PC-9 (cell line): ENCODE data around the gene MPDU1. TPM values are rescaled to one million over a fixed set of nuclear protein-coding genes. Genes with fewer than 3 reads are reported as not detected.
A peak's percentile ranks its signal among the peaks of the same experiment; 100 is the strongest.

Experiments used
- BruUV-seq: library from RNA; stranded (reverse); fragments of 400-500 nt; replicated peaks from 2 replicates; lab custom pipeline; 2021; lab: Mats Ljungman, UMichigan
- CTCF ChIA-PET: fragments of 300-600 bp; sonication (Branson Sonifier 250); formaldehyde crosslinking; loops from one replicate; lab custom pipeline; 2022; ENCODE audit warnings: antibody characterized with exemption; lab: Charles Lee
- POLR2A ChIA-PET: fragments of 300-600 bp; sonication (Branson Sonifier 250); formaldehyde crosslinking; loops from one replicate; lab custom pipeline; 2022; ENCODE audit warnings: antibody characterized with exemption; ENCODE audit not compliant: unreplicated experiment; lab: Charles Lee
- DNase-seq, 2 experiments: peaks; one replicate each; pipeline versions ENCODE4 v3.0.0 to v3.0.0-alpha.2; 2015 to 2022; ENCODE audit warnings: mixed read lengths in 1 of 2
- H2AFZ ChIP-seq: fragments of 200-600 bp; sonication (generic); 2 replicates; pipeline ENCODE4 v1.8.1; 2017; ENCODE audit warnings: antibody characterized with exemption
- H3F3A ChIP-seq: fragments of 200-600 bp; sonication (generic); 2 replicates; pipeline ENCODE4 v1.8.1; 2017; ENCODE audit warnings: antibody characterized with exemption, mild to moderate bottlenecking, low read depth; ENCODE audit not compliant: insufficient read depth
- H3K27ac ChIP-seq: fragments of 200-600 bp; sonication (generic); 2 replicates; pipeline ENCODE4 v1.6.1; 2016; ENCODE audit warnings: mixed run types
- H3K27me3 ChIP-seq: fragments of 200-600 bp; sonication (generic); 2 replicates; pipeline ENCODE4 v1.6.1; 2016; ENCODE audit warnings: low read depth, mixed run types; ENCODE audit not compliant: insufficient read depth
- H3K36me3 ChIP-seq: fragments of 200-600 bp; sonication (generic); 2 replicates; pipeline ENCODE4 v1.6.1; 2016; ENCODE audit warnings: low read depth, mixed run types
- H3K4me1 ChIP-seq: fragments of 200-600 bp; sonication (generic); replicated peaks from 2 replicates; pipeline ENCODE4 v1.6.1; 2016; ENCODE audit warnings: mixed run types; ENCODE audit not compliant: insufficient read depth
- H3K4me2 ChIP-seq: fragments of 200-600 bp; sonication (generic); 2 replicates; pipeline ENCODE4 v1.6.1; 2017; ENCODE audit warnings: mixed run types
- H3K4me3 ChIP-seq: fragments of 200-600 bp; sonication (generic); 2 replicates; pipeline ENCODE4 v1.6.1; 2016; ENCODE audit warnings: mixed run types
- H3K79me2 ChIP-seq: fragments of 200-600 bp; sonication (generic); 2 replicates; pipeline ENCODE4 v1.6.1; 2017; ENCODE audit warnings: low read depth, mixed run types
- H3K9me2 ChIP-seq: fragments of 200-600 bp; sonication (generic); 2 replicates; pipeline ENCODE4 v1.8.1; 2017; ENCODE audit warnings: mild to moderate bottlenecking; ENCODE audit not compliant: insufficient read depth
- H3K9me3 ChIP-seq: fragments of 200-600 bp; sonication (generic); 2 replicates; pipeline ENCODE4 v1.8.1; 2016; ENCODE audit warnings: low read depth; ENCODE audit not compliant: insufficient read depth
- H4K20me1 ChIP-seq: fragments of 200-600 bp; sonication (generic); 2 replicates; pipeline ENCODE4 v1.8.1; 2017; ENCODE audit not compliant: insufficient read depth
- CTCF ChIP-seq: fragments of 200-600 bp; sonication (generic); conservative IDR thresholded peaks from 2 replicates; pipeline ENCODE4 v1.6.1; 2017; ENCODE audit warnings: mixed run types, antibody characterized with exemption, mild to moderate bottlenecking, moderate library complexity
- EZH2 ChIP-seq: fragments of 200-600 bp; sonication (generic); IDR thresholded peaks from 2 replicates; pipeline ENCODE4 v1.8.0; 2017; ENCODE audit warnings: antibody characterized with exemption, low read depth
- intact Hi-C: fragments of 100-400 bp; cut with micrococcal nuclease; formaldehyde crosslinking; loops from one replicate; pipeline ENCODE4 v1.10.0; 2022; ENCODE audit not compliant: unreplicated experiment
- total RNA-seq: library from RNA; stranded (reverse); gene quantifications from 2 replicates; pipeline ENCODE4 v1.2.3, GENCODE V29; 2021

Gene MPDU1
- total RNA-seq, 1 experiment from 2014 or later, result 44.2 TPM

DNA sequence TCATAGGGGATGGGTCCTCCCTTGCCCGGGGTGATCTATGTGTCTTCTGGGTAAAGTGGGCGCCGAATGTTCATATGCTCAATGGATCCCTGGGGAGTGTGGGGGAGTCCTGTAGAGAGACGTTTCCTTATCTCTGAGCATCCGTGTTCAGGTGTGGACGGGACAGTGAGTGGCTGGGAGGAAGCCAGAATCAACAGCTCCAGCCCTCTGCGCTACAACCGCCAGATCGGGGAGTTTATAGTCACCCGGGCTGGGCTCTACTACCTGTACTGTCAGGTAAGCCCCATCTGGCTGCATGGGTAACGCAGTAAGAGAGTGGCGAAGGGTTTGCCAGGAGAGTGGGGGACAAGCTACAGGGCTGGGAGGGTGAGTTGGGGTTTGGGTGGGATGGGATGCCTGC is 27.0 kb upstream of the MPDU1 start:
- Histone ChIP-seq H3K27me3 (no peaks in the 10 kb centered on the region), H3K4me1 (peaks cover 9% of the 10 kb centered on the region), H3K36me3 (no peaks in the 10 kb centered on the region), H4K20me1 (no peaks in the 10 kb centered on the region), H3K9me3 (no peaks in the 10 kb centered on the region), H3K79me2 (no peaks in the 10 kb centered on the region), H3F3A (no peaks in the 10 kb centered on the region), H3K4me3 (no peak overlapping the region), H3K4me2 (no peak overlapping the region), H3K9me2 (no peaks in the 10 kb centered on the region), H3K27ac (no peak overlapping the region), H2AFZ (no peak overlapping the region)
- CTCF ChIA-PET, result interaction anchor here (1.4 kb wide), 1 partner anchor 42 kb away, joined by 3 read pairs; no protein-coding TSS in a partner anchor
- POLR2A ChIA-PET, result no interaction called here
- TF ChIP-seq CTCF (no peak), EZH2 (no peak)
- intact Hi-C loops, result no loop called here
- DNase-seq, result no peak
- BruUV-seq, result no TSS peak

- no peaks in the 10 kb centered on the region for H3K36me3 ChIP-seq
- no peak overlapping the region for H3K27ac ChIP-seq
- CTCF ChIA-PET, result interaction anchor here (1.4 kb wide), 1 partner anchor 43 kb away, joined by 3 read pairs; no protein-coding TSS in a partner anchor
- POLR2A ChIA-PET, result interaction anchor here (0.7 to 1.5 kb wide), 2 partner anchors 59 to 122 kb away, joined by 4 to 11 read pairs; no protein-coding TSS in a partner anchor
- H2AFZ ChIP-seq, result no peak overlapping the region
- H3K27me3 ChIP-seq, result no peaks in the 10 kb centered on the region
- TF ChIP-seq EZH2 (no peak), CTCF (no peak)
- H3K4me2 ChIP-seq, result peak overlapping the region; percentile 87
- no peaks in the 10 kb centered on the region for H3F3A ChIP-seq
- peaks cover 9% of the 10 kb centered on the region for H3K4me1 ChIP-seq
- H3K9me3 ChIP-seq, result no peaks in the 10 kb centered on the region
- H4K20me1 ChIP-seq, result no peaks in the 10 kb centered on the region
- no peak overlapping the region for H3K4me3 ChIP-seq
- peaks cover 2% of the 10 kb centered on the region for H3K79me2 ChIP-seq
- BruUV-seq, result no TSS peak
- no peak for DNase-seq
- H3K9me2 ChIP-seq, result no peaks in the 10 kb centered on the region
- intact Hi-C loops, result no loop called here
These were observed 26.4 kb upstream of the MPDU1 start for GRCh38 chr17:7557147-7557764.

- TF ChIP-seq CTCF (no peak), EZH2 (no peak)
- Histone ChIP-seq H3K36me3 (no peaks in the 10 kb centered on the region), H3K9me3 (no peaks in the 10 kb centered on the region), H4K20me1 (no peaks in the 10 kb centered on the region), H3F3A (no peaks in the 10 kb centered on the region), H3K4me1 (peaks cover 9% of the 10 kb centered on the region), H3K4me2 (peak overlapping the region; percentile 87), H2AFZ (peak overlapping the region; percentile 74; the same call in 1 of the 2 replicates), H3K79me2 (peaks cover 9% of the 10 kb centered on the region), H3K27me3 (no peaks in the 10 kb centered on the region), H3K27ac (peak overlapping the region; percentile 78), H3K9me2 (no peaks in the 10 kb centered on the region), H3K4me3 (peak overlapping the region; percentile 50)
- ChIA-PET POLR2A (interaction anchor here (0.7 to 1.5 kb wide), 2 partner anchors 58 to 123 kb away, joined by 4 to 11 read pairs; no protein-coding TSS in a partner anchor), CTCF (interaction anchor here (0.6 to 1.4 kb wide), 3 partner anchors 44 to 232 kb away, joined by 3 to 7 read pairs (median 3); no protein-coding TSS in a partner anchor)
- intact Hi-C loops, result loop anchor here (1.0 to 2.0 kb wide), 4 partner anchors 73 to 207 kb away; partner anchors contain the start of genes PLSCR3, POLR2A and TMEM256
- peak; percentile 78 to 97 for DNase-seq
- BruUV-seq, result no TSS peak
These were observed 25.7 kb upstream of the MPDU1 start for GRCh38 chr17:7557775-7558543.
